Activated T-helper 17 cell treated with anti-CD3 and anti-CD28 coated beads, Interleukin-2, amount 50 U/mL, for 72 hours (primary cell): ENCODE data around the gene PDYN. TPM values are rescaled to one million over a fixed set of nuclear protein-coding genes. Genes with fewer than 3 reads are reported as not detected.
A peak's percentile ranks its signal among the peaks of the same experiment; 100 is the strongest.
"Not testable (repeated sequence)": the region's sequence is repeated elsewhere in the genome, so short reads cannot be mapped to it uniquely, and the experiment has no call there.

Experiments
- ATAC-seq: fragments of 150-1000 bp; cut with Tn5 transposase; replicated peaks from 2 replicates; pipeline ENCODE4 v1.10.0; 2021; ENCODE audit warnings: mild to moderate bottlenecking, moderate library complexity
- H3K27ac Mint-ChIP-seq: one replicate; pipeline ENCODE4 v1.8.0; 2022; ENCODE audit warnings: mixed read lengths
- H3K27me3 Mint-ChIP-seq: one replicate; pipeline ENCODE4 v1.8.0; 2022; ENCODE audit warnings: mixed read lengths
- H3K36me3 Mint-ChIP-seq: one replicate; pipeline ENCODE4 v1.8.0; 2022; ENCODE audit warnings: low read depth, mild to moderate bottlenecking, mixed read lengths
- H3K4me1 Mint-ChIP-seq: one replicate; pipeline ENCODE4 v1.8.0; 2022; ENCODE audit warnings: mixed read lengths
- H3K4me3 Mint-ChIP-seq: one replicate; pipeline ENCODE4 v1.8.0; 2022; ENCODE audit warnings: mild to moderate bottlenecking, mixed read lengths
- H3K9me3 Mint-ChIP-seq: one replicate; pipeline ENCODE4 v1.8.0; 2022; ENCODE audit warnings: mixed read lengths
- total RNA-seq, 2 donors: library from RNA; stranded (reverse); gene quantifications; one replicate each; pipeline ENCODE4 v1.2.3, GENCODE V29; 2022

The PDYN gene
- total RNA-seq: not detected

GRCh38 chr20:1993986-1994385, at the start of gene PDYN:
Gene PDYN (minus strand): TSS chr20:1994058. CDS start chr20:1983084, 10,974 bp downstream.
- no peaks in the 10 kb centered on the region for H3K36me3 Mint-ChIP-seq
- ATAC-seq: no peak
- H3K27me3 Mint-ChIP-seq: peaks cover 55% of the 10 kb centered on the region
- no peak within 1 kb of the TSS for H3K4me3 Mint-ChIP-seq
- H3K4me1 Mint-ChIP-seq: no peaks in the 10 kb centered on the region
- no peak within 1 kb of the TSS for H3K27ac Mint-ChIP-seq
- H3K9me3 Mint-ChIP-seq: peaks cover 2% of the 10 kb centered on the region

DNA sequence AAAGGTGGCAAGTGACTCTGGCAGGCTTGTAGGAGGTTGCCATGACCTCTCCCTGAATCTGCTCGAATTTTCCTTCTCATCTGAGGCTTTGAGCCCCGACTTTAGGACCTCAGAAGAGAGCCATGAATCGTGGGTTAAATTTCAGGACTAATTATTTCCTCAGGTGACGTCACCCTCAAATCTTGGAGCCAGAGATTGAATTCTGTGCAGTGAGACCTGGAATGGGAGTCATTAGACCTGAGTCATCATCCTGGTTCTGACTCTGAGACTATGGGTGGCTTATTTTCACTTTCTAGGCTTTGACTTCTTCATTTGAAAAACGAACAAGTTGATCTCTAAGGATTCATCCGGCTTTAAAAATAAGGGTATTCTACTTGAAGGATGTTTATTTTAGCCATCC, 48.5 kb upstream of the PDYN start:
- Mint-ChIP-seq H3K4me1 (no peaks in the 10 kb centered on the region), H3K36me3 (no peaks in the 10 kb centered on the region), H3K27me3 (peaks cover 30% of the 10 kb centered on the region), H3K4me3 (no peak overlapping the region), H3K9me3 (no peaks in the 10 kb centered on the region), H3K27ac (no peak overlapping the region)
- ATAC-seq: no peak

DNA sequence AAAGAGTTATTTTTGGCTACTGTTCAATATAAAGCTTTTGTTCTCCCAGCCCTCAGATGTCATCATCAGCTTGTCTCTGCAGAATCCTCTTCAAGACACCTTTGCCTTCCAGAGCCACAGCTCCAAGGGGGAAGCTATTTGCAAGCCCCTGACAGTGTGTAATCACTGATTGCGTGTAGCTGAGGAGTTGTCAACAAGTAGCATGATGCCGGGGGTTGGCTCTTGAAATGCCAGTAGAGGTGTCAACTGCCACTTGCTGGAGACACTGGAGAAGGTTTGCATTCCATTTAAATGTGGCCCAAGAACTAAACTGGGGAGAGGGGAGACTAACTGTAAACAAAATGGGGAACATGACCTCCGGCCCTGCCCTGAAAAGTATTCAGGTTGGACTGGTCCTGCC, 44.3 kb upstream of the PDYN start:
- no peaks in the 10 kb centered on the region for H3K9me3 Mint-ChIP-seq
- H3K4me3 Mint-ChIP-seq: no peak overlapping the region
- H3K27ac Mint-ChIP-seq: no peak overlapping the region
- no peaks in the 10 kb centered on the region for H3K36me3 Mint-ChIP-seq
- H3K27me3 Mint-ChIP-seq: peaks cover 31% of the 10 kb centered on the region
- H3K4me1 Mint-ChIP-seq: no peaks in the 10 kb centered on the region
- no peak for ATAC-seq

DNA sequence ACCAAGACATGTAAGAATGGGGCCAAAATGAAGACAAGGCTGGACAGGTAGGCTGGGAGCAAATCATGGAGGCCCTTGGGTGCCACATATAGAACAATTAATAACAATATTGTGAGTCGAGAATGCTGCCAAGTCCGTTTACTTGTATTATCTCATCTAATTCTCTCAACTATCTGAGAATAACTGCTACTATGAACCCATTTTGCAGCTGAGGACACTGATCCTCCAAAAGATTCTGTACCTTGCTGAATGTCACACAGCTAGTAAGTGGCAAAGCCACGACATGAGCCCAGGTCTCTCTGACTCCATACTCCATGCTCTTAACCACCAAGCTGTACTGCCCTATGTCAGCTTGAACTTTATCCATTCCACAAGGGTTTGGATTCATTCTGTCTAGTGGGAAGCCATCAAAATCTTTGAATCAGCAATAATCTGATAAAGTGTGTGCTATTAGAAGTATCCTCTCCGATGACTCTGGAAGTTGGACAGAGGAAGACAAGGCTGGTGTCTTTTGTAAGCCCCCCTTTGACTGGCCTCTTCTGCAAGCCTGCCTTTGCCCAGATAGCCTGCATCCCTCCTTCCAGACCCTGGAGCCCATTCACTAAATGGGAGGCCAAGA, 43.5 kb upstream of the PDYN start:
- Mint-ChIP-seq H3K27me3 (peaks cover 32% of the 10 kb centered on the region), H3K4me1 (no peaks in the 10 kb centered on the region), H3K36me3 (no peaks in the 10 kb centered on the region), H3K4me3 (no peak overlapping the region), H3K27ac (no peak overlapping the region), H3K9me3 (no peaks in the 10 kb centered on the region)
- no peak for ATAC-seq

- not testable (repeated sequence) for H3K27ac Mint-ChIP-seq, H3K4me3 Mint-ChIP-seq, H3K36me3 Mint-ChIP-seq, H3K9me3 Mint-ChIP-seq, ATAC-seq, H3K4me1 Mint-ChIP-seq
- peaks cover 38% of the 10 kb centered on the region for H3K27me3 Mint-ChIP-seq
Observed at GRCh38 chr20:2036357-2036756, 42.5 kb upstream of the PDYN start.

GRCh38 chr20:2032168-2032567, 38.3 kb upstream of the PDYN start:
- Mint-ChIP-seq H3K27me3 (peaks cover 49% of the 10 kb centered on the region), H3K4me3 (no peak overlapping the region), H3K4me1 (no peaks in the 10 kb centered on the region), H3K36me3 (no peaks in the 10 kb centered on the region), H3K9me3 (no peaks in the 10 kb centered on the region), H3K27ac (no peak overlapping the region)
- no peak for ATAC-seq

DNA sequence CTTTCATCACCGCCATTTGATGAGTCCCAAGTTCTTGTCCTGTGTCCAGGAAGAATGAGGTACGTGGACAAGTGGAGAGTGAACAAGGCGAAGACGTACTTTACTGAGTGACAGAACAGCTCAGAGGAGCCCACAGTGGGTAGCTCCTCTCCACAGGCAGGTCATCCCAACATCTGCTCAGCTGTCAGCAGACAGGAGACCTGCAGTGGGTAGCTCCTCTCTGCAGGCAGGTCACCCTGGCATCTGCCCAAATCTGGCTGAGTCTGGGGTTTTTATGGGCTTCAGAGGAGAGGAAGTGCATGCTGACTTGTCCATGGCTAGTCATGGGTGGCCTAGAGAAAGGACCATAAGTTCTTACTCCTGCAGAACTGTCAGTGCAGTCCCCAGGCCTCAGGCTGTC, 32.7 kb upstream of the PDYN start:
- ATAC-seq: no peak
- Mint-ChIP-seq H3K4me1 (no peaks in the 10 kb centered on the region), H3K4me3 (no peak overlapping the region), H3K27ac (no peak overlapping the region), H3K27me3 (peaks cover 31% of the 10 kb centered on the region), H3K36me3 (no peaks in the 10 kb centered on the region), H3K9me3 (no peaks in the 10 kb centered on the region)

GRCh38 chr20:2026004-2026403, 32.1 kb upstream of the PDYN start:
- Mint-ChIP-seq H3K27ac (no peak overlapping the region), H3K36me3 (no peaks in the 10 kb centered on the region), H3K9me3 (no peaks in the 10 kb centered on the region), H3K4me1 (no peaks in the 10 kb centered on the region), H3K27me3 (peaks cover 26% of the 10 kb centered on the region), H3K4me3 (no peak overlapping the region)
- ATAC-seq: no peak

- no peaks in the 10 kb centered on the region for H3K9me3 Mint-ChIP-seq
- H3K4me3 Mint-ChIP-seq: no peak overlapping the region
- H3K27ac Mint-ChIP-seq: no peak overlapping the region
- ATAC-seq: no peak
- no peaks in the 10 kb centered on the region for H3K36me3 Mint-ChIP-seq
- no peaks in the 10 kb centered on the region for H3K4me1 Mint-ChIP-seq
- peaks cover 13% of the 10 kb centered on the region for H3K27me3 Mint-ChIP-seq
Observed at GRCh38 chr20:2023151-2023550, 29.3 kb upstream of the PDYN start.

DNA sequence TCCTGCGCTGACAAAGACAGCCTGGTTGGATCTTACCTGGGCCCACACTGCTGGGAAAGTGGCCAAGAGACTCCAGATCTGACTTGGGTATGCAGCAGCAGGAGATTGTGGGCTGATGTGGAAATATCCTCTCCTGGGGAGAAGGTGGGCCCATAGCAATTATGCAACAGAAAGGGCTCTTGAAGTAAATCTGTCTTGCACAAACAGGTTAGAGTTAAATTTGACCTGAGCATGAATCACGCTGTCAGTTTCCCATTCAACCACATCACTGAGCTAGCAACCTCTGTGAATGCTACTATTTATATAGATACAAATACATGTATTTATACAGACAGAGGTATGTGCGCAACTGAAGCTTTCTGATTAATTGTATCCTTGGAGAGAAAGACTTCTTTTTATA, 28.3 kb upstream of the PDYN start:
- Mint-ChIP-seq H3K4me3 (no peak overlapping the region), H3K4me1 (no peaks in the 10 kb centered on the region), H3K27ac (no peak overlapping the region), H3K27me3 (peaks cover 11% of the 10 kb centered on the region), H3K9me3 (no peaks in the 10 kb centered on the region), H3K36me3 (no peaks in the 10 kb centered on the region)
- ATAC-seq: no peak

- Mint-ChIP-seq H3K4me1 (no peaks in the 10 kb centered on the region), H3K4me3 (no peak overlapping the region), H3K9me3 (no peaks in the 10 kb centered on the region), H3K36me3 (no peaks in the 10 kb centered on the region), H3K27me3 (peaks cover 31% of the 10 kb centered on the region), H3K27ac (no peak overlapping the region)
- no peak for ATAC-seq
Observed at GRCh38 chr20:2010533-2010932, 16.7 kb upstream of the PDYN start.

DNA sequence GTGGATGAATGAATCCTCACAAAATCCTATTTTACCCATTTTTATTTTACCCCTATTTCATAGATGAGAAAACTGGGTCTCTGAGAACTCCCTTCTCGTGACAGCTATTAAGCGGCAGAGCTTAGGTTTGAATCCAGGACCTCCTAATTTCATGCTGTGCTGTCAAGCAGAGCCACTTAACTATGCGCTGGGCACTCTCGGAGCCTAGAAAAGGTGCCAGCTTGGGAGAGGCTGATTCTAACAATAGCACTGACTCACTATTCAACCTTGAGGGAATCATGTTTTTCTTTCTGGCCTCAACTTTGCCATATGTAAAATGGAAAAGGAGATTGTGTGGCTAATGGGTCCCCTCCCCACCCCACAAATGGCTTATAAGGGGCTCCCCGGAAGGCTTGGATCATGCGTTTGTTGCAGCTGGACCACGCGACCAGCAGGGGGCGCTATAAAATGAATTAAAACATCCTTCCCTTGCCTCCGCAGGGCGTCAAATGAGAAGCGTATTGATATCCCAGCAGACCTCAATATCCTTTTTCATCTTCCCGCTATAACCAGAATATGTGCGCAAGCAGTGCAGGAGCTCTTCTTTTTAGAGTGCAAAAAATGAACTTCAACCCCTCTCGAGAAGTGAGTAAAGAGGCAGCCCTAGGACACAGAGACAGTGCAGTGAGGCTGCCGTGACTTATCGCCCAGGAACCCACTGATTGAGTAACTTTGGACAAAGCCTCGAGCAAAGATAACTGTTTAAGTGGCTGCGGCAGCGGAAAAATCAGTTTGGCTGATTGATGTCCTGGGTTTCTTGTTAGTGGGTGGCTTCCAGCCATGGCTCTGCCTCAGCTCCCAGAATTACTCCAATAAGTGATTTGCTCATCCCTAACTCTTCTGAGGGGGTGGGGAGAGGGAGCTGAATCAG, 12.8 kb upstream of the PDYN start:
- no peaks in the 10 kb centered on the region for H3K36me3 Mint-ChIP-seq
- ATAC-seq: no peak
- no peaks in the 10 kb centered on the region for H3K4me1 Mint-ChIP-seq
- H3K4me3 Mint-ChIP-seq: no peak overlapping the region
- no peak overlapping the region for H3K27ac Mint-ChIP-seq
- H3K9me3 Mint-ChIP-seq: no peaks in the 10 kb centered on the region
- peaks cover 29% of the 10 kb centered on the region for H3K27me3 Mint-ChIP-seq

GRCh38 chr20:2005831-2006426, 12.1 kb upstream of the PDYN start:
- H3K27me3 Mint-ChIP-seq: peaks cover 27% of the 10 kb centered on the region
- no peaks in the 10 kb centered on the region for H3K9me3 Mint-ChIP-seq
- H3K4me1 Mint-ChIP-seq: no peaks in the 10 kb centered on the region
- no peak overlapping the region for H3K27ac Mint-ChIP-seq
- ATAC-seq: peak; percentile 38
- no peaks in the 10 kb centered on the region for H3K36me3 Mint-ChIP-seq
- H3K4me3 Mint-ChIP-seq: no peak overlapping the region

DNA sequence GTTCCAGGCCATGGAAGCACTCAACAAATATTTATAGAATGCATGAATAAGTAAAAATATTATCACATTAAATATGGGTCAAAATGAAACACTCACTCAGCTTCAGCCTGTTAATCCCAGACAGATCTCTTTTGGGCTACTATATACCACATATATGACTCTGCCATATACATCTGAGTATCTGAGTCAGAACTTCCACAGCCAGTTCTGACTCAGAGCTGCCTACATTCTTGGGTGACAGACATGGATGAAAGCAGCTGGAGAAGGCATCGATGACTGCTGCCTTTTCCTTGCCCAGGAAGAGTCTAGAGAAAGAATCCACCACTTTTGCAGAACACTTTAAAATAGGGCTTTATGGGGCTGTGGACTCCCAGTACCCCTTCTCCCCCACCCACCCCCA, 11.5 kb upstream of the PDYN start:
- Mint-ChIP-seq H3K4me1 (no peaks in the 10 kb centered on the region), H3K9me3 (no peaks in the 10 kb centered on the region), H3K36me3 (no peaks in the 10 kb centered on the region), H3K27me3 (peaks cover 23% of the 10 kb centered on the region), H3K27ac (no peak overlapping the region), H3K4me3 (no peak overlapping the region)
- peak; percentile 86 for ATAC-seq

GRCh38 chr20:2004171-2004570, 10.3 kb upstream of the PDYN start:
- H3K4me3 Mint-ChIP-seq: no peak overlapping the region
- H3K9me3 Mint-ChIP-seq: no peaks in the 10 kb centered on the region
- no peak for ATAC-seq
- no peaks in the 10 kb centered on the region for H3K36me3 Mint-ChIP-seq
- no peak overlapping the region for H3K27ac Mint-ChIP-seq
- peaks cover 17% of the 10 kb centered on the region for H3K27me3 Mint-ChIP-seq
- H3K4me1 Mint-ChIP-seq: no peaks in the 10 kb centered on the region
